HepG2 (cell line): Measurements from ENCODE around the gene DQX1. TPM values are rescaled to one million over a fixed set of nuclear protein-coding genes. Genes with fewer than 3 reads are reported as not detected.
A peak's percentile ranks its signal among the peaks of the same experiment; 100 is the strongest.

Experiments used
- IKZF1 ChIP-seq: fragments of 450-650 bp; IDR thresholded peaks from 2 replicates; pipeline ENCODE4 v1.7.1; 2016
- MED1 ChIP-seq: sonication (generic); formaldehyde crosslinking; IDR thresholded peaks from 2 replicates; pipeline ENCODE4 v1.4.0; 2020; ENCODE audit warnings: missing genetic modification reagents
- PLRG1 ChIP-seq: fragments of 450-650 bp; conservative IDR thresholded peaks from 2 replicates; pipeline ENCODE4 v1.6.1; 2016
- ZNF337 ChIP-seq: sonication (generic); formaldehyde crosslinking; IDR thresholded peaks from 2 replicates; pipeline ENCODE4 v1.5.1; 2020; ENCODE audit warnings: missing genetic modification reagents, low read depth, mild to moderate bottlenecking, borderline replicate concordance
- ZNF468 ChIP-seq: sonication (generic); formaldehyde crosslinking; IDR thresholded peaks from 2 replicates; pipeline ENCODE4 v1.8.0; 2022; ENCODE audit warnings: mild to moderate bottlenecking, moderate library complexity, missing genetic modification reagents
- ZNF549 ChIP-seq: sonication (generic); formaldehyde crosslinking; IDR thresholded peaks from 2 replicates; pipeline ENCODE4 v1.5.0; 2020; ENCODE audit warnings: missing genetic modification reagents
- ZNF775 ChIP-seq: sonication (generic); formaldehyde crosslinking; IDR thresholded peaks from 2 replicates; pipeline ENCODE4 v1.4.0; 2020; ENCODE audit warnings: missing genetic modification reagents, mild to moderate bottlenecking, moderate library complexity, borderline replicate concordance
- ZNF83 ChIP-seq: sonication (generic); formaldehyde crosslinking; IDR thresholded peaks from 2 replicates; pipeline ENCODE4 v1.4.0; 2020; ENCODE audit warnings: missing genetic modification reagents, mild to moderate bottlenecking, borderline replicate concordance
- polyA plus RNA-seq, 8 experiments: library from polyadenylated mRNA; depleted of rRNA in 3 of 8; stranded (reverse) in 7 of 8; unstranded in 1 of 8; fragments of >200 nt; fragmentation: Illumina TruSeq in 4 of 8; extraction: Trizol in 4 of 8; gene quantifications; 2 replicates each; pipeline versions ENCODE4 v1.2.1 to v1.2.3, GENCODE V29; 2011 to 2016; ENCODE audit warnings: low read depth in 4 of 8, missing spikeins in 1 of 8, mixed read lengths in 1 of 8; ENCODE audit not compliant: insufficient read depth in 1 of 8
- total RNA-seq, 5 experiments: library from RNA; depleted of rRNA; stranded (reverse); fragments of >200 nt; fragmentation: Illumina TruSeq; extraction: Trizol; gene quantifications; 2 replicates each; pipeline ENCODE4 v1.2.3, GENCODE V29; 2016; ENCODE audit warnings: low read depth in 1 of 5
- TF ChIP-seq, protein P1 (sequence below): sonication (generic); formaldehyde crosslinking; IDR thresholded peaks from 2 replicates; pipeline ENCODE4 v1.5.0; 2020; ENCODE audit warnings: mild to moderate bottlenecking, missing genetic modification reagents
- TF ChIP-seq, protein P2 (sequence below): sonication (generic); formaldehyde crosslinking; IDR thresholded peaks from 2 replicates; pipeline ENCODE4 v1.5.0; 2020; ENCODE audit warnings: missing genetic modification reagents
- TF ChIP-seq, protein P3 (sequence below): sonication (generic); formaldehyde crosslinking; IDR thresholded peaks from 2 replicates; pipeline ENCODE4 v1.4.0; 2020; ENCODE audit warnings: mild to moderate bottlenecking, missing genetic modification reagents
- TF ChIP-seq, protein P4 (sequence below): sonication (generic); formaldehyde crosslinking; IDR thresholded peaks from 2 replicates; pipeline ENCODE4 v1.5.0; 2020; ENCODE audit warnings: mild to moderate bottlenecking, missing genetic modification reagents, borderline replicate concordance
- TF ChIP-seq, protein P5 (sequence below): sonication (generic); formaldehyde crosslinking; IDR thresholded peaks from 2 replicates; pipeline ENCODE4 v1.9.0; 2021; ENCODE audit warnings: missing genetic modification reagents, borderline replicate concordance

DQX1 gene
- total and polyA plus RNA-seq, 2 of the 13 experiments (the other 11 are each of a cell fraction or from before 2014, with no cell fraction given): 27.6 to 89.8 TPM

DNA sequence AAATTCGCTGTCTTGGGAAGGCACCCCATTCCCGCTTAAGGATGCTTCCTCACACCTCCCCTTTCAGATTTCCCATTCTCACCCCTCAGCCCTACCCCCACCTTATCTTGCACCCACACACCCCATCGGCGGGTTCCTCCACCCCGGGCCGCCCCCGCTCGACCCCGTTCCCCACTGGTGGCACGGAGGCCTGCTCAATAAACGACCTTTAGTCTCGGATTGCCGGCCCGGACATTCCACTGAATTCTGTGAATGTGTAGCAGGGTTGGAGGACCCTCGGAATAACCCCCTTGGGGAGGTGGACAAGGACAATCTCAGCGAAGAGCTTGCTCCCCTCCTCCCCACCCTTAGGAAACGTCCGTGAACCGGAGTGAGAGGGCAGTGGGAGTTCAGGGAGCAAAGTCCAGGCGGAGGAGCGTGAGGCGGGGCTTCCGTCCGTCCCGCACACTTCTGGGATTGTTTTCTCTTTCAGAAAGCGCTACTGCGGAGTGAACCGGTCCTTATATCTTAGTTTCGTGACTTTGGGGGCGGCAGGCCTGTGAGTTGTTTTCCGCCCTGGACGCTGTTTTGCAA, 23.8 kb downstream of the DQX1 start (continued):
- TF ChIP-seq, protein P1, sequence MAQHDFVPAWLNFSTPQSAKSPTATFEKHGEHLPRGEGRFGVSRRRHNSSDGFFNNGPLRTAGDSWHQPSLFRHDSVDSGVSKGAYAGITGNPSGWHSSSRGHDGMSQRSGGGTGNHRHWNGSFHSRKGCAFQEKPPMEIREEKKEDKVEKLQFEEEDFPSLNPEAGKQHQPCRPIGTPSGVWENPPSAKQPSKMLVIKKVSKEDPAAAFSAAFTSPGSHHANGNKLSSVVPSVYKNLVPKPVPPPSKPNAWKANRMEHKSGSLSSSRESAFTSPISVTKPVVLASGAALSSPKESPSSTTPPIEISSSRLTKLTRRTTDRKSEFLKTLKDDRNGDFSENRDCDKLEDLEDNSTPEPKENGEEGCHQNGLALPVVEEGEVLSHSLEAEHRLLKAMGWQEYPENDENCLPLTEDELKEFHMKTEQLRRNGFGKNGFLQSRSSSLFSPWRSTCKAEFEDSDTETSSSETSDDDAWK: no peak
- TF ChIP-seq ZNF468 (CRISPR knock-in tag) (no peak), ZNF549 (CRISPR knock-in tag) (no peak), ZNF83 (no peak; the same call in 1 of the 2 replicates), MED1 (peak; percentile 87), IKZF1 (no peak), ZNF337 (CRISPR knock-in tag) (no peak), ZNF775 (no peak), PLRG1 (no peak)
- TF ChIP-seq, protein P2, sequence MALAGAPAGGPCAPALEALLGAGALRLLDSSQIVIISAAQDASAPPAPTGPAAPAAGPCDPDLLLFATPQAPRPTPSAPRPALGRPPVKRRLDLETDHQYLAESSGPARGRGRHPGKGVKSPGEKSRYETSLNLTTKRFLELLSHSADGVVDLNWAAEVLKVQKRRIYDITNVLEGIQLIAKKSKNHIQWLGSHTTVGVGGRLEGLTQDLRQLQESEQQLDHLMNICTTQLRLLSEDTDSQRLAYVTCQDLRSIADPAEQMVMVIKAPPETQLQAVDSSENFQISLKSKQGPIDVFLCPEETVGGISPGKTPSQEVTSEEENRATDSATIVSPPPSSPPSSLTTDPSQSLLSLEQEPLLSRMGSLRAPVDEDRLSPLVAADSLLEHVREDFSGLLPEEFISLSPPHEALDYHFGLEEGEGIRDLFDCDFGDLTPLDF: peak; percentile 11; the same call in 1 of the 2 replicates
- TF ChIP-seq, protein P3, sequence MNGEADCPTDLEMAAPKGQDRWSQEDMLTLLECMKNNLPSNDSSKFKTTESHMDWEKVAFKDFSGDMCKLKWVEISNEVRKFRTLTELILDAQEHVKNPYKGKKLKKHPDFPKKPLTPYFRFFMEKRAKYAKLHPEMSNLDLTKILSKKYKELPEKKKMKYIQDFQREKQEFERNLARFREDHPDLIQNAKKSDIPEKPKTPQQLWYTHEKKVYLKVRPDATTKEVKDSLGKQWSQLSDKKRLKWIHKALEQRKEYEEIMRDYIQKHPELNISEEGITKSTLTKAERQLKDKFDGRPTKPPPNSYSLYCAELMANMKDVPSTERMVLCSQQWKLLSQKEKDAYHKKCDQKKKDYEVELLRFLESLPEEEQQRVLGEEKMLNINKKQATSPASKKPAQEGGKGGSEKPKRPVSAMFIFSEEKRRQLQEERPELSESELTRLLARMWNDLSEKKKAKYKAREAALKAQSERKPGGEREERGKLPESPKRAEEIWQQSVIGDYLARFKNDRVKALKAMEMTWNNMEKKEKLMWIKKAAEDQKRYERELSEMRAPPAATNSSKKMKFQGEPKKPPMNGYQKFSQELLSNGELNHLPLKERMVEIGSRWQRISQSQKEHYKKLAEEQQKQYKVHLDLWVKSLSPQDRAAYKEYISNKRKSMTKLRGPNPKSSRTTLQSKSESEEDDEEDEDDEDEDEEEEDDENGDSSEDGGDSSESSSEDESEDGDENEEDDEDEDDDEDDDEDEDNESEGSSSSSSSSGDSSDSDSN (CRISPR knock-in tag): no peak
- TF ChIP-seq, protein P4, sequence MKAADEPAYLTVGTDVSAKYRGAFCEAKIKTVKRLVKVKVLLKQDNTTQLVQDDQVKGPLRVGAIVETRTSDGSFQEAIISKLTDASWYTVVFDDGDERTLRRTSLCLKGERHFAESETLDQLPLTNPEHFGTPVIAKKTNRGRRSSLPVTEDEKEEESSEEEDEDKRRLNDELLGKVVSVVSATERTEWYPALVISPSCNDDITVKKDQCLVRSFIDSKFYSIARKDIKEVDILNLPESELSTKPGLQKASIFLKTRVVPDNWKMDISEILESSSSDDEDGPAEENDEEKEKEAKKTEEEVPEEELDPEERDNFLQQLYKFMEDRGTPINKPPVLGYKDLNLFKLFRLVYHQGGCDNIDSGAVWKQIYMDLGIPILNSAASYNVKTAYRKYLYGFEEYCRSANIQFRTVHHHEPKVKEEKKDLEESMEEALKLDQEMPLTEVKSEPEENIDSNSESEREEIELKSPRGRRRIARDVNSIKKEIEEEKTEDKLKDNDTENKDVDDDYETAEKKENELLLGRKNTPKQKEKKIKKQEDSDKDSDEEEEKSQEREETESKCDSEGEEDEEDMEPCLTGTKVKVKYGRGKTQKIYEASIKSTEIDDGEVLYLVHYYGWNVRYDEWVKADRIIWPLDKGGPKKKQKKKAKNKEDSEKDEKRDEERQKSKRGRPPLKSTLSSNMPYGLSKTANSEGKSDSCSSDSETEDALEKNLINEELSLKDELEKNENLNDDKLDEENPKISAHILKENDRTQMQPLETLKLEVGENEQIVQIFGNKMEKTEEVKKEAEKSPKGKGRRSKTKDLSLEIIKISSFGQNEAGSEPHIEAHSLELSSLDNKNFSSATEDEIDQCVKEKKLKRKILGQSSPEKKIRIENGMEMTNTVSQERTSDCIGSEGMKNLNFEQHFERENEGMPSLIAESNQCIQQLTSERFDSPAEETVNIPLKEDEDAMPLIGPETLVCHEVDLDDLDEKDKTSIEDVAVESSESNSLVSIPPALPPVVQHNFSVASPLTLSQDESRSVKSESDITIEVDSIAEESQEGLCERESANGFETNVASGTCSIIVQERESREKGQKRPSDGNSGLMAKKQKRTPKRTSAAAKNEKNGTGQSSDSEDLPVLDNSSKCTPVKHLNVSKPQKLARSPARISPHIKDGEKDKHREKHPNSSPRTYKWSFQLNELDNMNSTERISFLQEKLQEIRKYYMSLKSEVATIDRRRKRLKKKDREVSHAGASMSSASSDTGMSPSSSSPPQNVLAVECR (CRISPR knock-in tag): no peak
- TF ChIP-seq, protein P5, sequence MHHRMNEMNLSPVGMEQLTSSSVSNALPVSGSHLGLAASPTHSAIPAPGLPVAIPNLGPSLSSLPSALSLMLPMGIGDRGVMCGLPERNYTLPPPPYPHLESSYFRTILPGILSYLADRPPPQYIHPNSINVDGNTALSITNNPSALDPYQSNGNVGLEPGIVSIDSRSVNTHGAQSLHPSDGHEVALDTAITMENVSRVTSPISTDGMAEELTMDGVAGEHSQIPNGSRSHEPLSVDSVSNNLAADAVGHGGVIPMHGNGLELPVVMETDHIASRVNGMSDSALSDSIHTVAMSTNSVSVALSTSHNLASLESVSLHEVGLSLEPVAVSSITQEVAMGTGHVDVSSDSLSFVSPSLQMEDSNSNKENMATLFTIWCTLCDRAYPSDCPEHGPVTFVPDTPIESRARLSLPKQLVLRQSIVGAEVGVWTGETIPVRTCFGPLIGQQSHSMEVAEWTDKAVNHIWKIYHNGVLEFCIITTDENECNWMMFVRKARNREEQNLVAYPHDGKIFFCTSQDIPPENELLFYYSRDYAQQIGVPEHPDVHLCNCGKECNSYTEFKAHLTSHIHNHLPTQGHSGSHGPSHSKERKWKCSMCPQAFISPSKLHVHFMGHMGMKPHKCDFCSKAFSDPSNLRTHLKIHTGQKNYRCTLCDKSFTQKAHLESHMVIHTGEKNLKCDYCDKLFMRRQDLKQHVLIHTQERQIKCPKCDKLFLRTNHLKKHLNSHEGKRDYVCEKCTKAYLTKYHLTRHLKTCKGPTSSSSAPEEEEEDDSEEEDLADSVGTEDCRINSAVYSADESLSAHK (CRISPR knock-in tag): 0 out of 2 replicates have a peak, but pooled peaks have one; percentile 57
